ENCODE results near the gene KCNJ6.

DNA sequence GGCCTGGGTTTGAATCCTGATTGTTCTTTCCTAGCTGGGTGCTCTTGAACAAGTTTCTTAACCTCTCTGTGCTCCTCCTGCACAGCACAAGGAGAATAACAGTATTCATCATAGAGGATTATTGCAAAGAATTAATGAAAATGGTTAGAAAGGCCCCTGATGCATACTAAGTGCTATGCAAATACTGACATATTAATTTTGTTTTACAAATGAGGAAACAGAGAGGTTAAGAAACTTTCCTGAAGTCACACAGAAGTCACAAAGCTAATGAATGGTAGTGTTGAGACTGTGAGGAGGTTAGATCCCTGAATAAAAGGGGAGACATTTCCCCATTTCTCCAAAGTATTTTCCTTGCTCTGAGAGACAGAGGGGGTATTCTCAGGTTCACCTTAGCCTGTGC, 99.0 kb downstream of the KCNJ6 start:
- TF ChIP-seq, protein P1, sequence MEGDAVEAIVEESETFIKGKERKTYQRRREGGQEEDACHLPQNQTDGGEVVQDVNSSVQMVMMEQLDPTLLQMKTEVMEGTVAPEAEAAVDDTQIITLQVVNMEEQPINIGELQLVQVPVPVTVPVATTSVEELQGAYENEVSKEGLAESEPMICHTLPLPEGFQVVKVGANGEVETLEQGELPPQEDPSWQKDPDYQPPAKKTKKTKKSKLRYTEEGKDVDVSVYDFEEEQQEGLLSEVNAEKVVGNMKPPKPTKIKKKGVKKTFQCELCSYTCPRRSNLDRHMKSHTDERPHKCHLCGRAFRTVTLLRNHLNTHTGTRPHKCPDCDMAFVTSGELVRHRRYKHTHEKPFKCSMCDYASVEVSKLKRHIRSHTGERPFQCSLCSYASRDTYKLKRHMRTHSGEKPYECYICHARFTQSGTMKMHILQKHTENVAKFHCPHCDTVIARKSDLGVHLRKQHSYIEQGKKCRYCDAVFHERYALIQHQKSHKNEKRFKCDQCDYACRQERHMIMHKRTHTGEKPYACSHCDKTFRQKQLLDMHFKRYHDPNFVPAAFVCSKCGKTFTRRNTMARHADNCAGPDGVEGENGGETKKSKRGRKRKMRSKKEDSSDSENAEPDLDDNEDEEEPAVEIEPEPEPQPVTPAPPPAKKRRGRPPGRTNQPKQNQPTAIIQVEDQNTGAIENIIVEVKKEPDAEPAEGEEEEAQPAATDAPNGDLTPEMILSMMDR (IDR thresholded peaks at IDR 0.05): no peak
- no peak for TF ChIP-seq POLR2A (IDR thresholded peaks at IDR 0.05)

Data from uterus (tissue), 2 donors.